Stimulated activated effector memory CD8-positive, alpha-beta T cell treated with anti-CD3 and anti-CD28 coated beads, Interleukin-12 subunit alpha, Interleukin-12 subunit beta, amount 100 ng/mL, for 72 hours (primary cell): Measurements from ENCODE around the gene LSM4.
"Not testable (repeated sequence)": the region's sequence is repeated elsewhere in the genome, so short reads cannot be mapped to it uniquely, and the experiment has no call there.

Experiments used
- ATAC-seq: fragments of 150-1000 bp; cut with Tn5 transposase; 2 replicates; pipeline ENCODE4 v1.10.0; 2021
- DNase-seq, 2 donors: peaks; one replicate each; pipeline ENCODE4 v3.0.0; 2021 to 2022; ENCODE audit warnings: low spot score in 2 of 2
- H3K27ac Mint-ChIP-seq: one replicate; pipeline ENCODE4 v1.8.0; 2022; ENCODE audit warnings: mild to moderate bottlenecking, mixed read lengths
- H3K36me3 Mint-ChIP-seq: one replicate; pipeline ENCODE4 v1.8.0; 2022; ENCODE audit warnings: mild to moderate bottlenecking, mixed read lengths
- H3K4me1 Mint-ChIP-seq: one replicate; pipeline ENCODE4 v1.8.0; 2022; ENCODE audit warnings: mixed read lengths
- H3K4me3 Mint-ChIP-seq: one replicate; pipeline ENCODE4 v1.8.0; 2022; ENCODE audit warnings: mild to moderate bottlenecking, mixed read lengths
- H3K9me3 Mint-ChIP-seq: one replicate; pipeline ENCODE4 v1.8.0; 2022; ENCODE audit warnings: mixed read lengths

Gene LSM4

DNA sequence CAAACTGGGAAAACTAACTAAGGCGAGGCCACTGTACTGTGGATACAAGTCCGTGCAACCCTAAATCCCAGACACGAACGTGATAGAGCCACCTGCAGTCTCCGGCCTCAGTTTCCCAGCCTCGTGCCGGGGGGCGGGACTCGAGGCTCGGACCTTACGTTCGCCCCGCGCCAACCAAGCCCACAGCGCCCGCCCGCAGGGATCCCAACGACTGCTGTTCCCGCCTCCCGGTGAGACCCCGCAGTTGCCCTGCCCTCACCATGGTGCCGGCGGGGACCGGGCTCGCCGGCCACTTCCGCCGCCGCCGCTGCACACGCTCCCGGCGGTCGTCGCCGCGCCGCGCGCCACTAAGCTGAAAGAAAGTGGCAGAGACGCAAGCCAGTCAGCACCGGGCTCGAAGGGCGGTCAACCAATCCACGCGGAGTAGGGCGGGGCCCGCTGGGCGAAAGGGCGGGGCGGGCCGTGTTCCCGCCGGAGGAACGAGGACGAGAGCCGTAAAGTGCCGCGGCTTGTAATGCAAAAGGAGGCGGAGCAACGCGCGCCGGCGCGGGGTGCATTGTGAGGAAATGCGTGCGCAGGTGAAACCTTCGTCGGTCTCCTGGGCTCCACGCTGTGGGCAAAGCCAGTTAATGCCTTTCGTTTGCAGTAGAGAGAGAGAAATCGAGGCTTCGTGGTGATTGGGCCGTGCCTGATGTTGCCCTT, at the start of gene LSM4:
TSS of gene LSM4 (minus strand) at position 318 of the 702 bp plus-strand sequence. CDS start at position 262, 56 bp downstream.
- ATAC-seq (peak; percentile 97), DNase-seq (peak; percentile 96 to 99)
- no peaks in the 10 kb centered on the region for H3K9me3 Mint-ChIP-seq
- peak within 1 kb of the TSS; percentile 90 for H3K4me3 Mint-ChIP-seq
- H3K4me1 Mint-ChIP-seq = peaks cover 55% of the 10 kb centered on the region
- H3K36me3 Mint-ChIP-seq = peaks cover 53% of the 10 kb centered on the region
- peak within 1 kb of the TSS; percentile 94 for H3K27ac Mint-ChIP-seq

- no peak overlapping the region for H3K4me3 Mint-ChIP-seq
- ATAC-seq (no peak), DNase-seq (no peak)
- no peaks in the 10 kb centered on the region for H3K9me3 Mint-ChIP-seq
- H3K36me3 Mint-ChIP-seq = peaks cover 21% of the 10 kb centered on the region
- peaks cover 4% of the 10 kb centered on the region for H3K4me1 Mint-ChIP-seq
- H3K27ac Mint-ChIP-seq = no peak overlapping the region
Measured at GRCh38 chr19:18368504-18369222, 45.8 kb upstream of the LSM4 start.

DNA sequence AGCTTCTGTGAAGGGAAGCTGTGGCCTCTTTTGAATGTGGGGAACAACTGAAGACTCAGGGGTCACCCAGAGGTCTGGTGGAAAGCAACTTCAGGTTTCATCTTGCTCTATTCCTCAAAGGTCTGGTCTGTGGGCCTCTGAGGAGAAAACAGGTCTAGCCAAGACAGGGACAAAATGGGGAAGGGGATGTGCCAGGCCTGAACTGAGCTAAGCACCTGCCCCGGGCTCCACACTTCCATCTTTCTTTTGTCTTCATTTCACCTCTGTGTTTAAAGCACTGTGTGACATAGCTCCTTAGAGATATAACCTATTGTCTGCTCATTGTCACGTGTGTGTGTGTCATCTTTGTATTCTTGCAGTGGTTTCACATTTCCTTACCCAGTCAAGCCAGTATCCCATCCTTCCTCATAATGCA, 43.2 kb upstream of the LSM4 start:
- Mint-ChIP-seq H3K36me3 (peaks cover 47% of the 10 kb centered on the region), H3K4me1 (no peaks in the 10 kb centered on the region), H3K9me3 (no peaks in the 10 kb centered on the region), H3K4me3 (no peak overlapping the region), H3K27ac (no peak overlapping the region)
- ATAC-seq (no peak), DNase-seq (no peak)

- no peak overlapping the region for H3K4me3 Mint-ChIP-seq
- DNase-seq (no peak), ATAC-seq (no peak)
- H3K36me3 Mint-ChIP-seq = peaks cover 54% of the 10 kb centered on the region
- no peak overlapping the region for H3K27ac Mint-ChIP-seq
- H3K9me3 Mint-ChIP-seq = no peaks in the 10 kb centered on the region
- H3K4me1 Mint-ChIP-seq = no peaks in the 10 kb centered on the region
Measured at GRCh38 chr19:18364826-18365528, 42.1 kb upstream of the LSM4 start.

DNA sequence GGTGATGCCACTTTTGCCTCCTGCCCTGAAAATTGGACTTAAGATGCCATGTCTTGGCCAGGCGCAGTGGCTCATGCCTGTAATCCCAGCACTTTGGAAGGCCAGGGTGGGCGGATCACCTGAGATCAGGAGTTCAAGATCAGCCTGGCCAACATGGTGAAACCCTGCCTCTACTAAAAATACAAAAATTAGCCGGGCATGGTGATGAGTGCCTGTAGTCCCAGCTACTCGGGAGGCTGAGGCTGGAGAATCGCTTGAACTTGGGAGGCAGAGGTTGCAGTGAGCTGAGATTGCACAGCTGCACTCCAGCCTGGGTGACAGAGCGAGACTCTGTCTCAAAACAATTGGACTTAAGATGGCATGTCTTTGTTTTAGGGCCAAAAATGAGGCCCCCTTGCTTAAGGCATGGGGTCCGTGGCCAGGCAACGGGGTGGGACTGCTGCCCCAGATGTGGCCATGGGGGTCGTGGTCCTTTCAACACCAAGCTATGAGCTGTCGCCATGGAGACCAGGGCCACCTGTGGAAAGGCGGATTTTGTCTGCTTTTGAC, 41.5 kb upstream of the LSM4 start:
- ATAC-seq, H3K4me3 Mint-ChIP-seq, DNase-seq, H3K9me3 Mint-ChIP-seq, H3K4me1 Mint-ChIP-seq, H3K27ac Mint-ChIP-seq: not testable (repeated sequence)
- peaks cover 60% of the 10 kb centered on the region for H3K36me3 Mint-ChIP-seq

DNA sequence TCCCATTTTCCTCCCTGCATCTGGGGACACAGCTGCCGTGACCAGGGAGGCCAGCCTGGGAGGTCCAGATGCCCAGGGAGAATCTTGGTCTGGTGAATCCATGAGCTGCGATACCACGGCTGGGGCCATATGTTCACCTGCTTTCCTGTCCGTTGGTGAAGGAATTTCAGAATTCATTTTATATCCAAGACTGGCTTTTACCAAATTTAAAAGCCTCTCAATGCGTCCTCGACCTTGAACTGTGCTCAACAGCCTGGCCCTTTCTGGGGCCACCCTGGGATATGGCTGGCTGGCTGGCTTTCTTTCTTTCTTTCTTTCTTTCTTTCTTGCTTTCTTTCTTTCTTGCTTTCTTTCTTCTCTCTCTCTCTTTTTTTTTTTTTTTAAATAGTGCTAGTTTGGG, 40.9 kb upstream of the LSM4 start:
- Mint-ChIP-seq H3K4me3 (no peak overlapping the region), H3K27ac (no peak overlapping the region), H3K36me3 (peaks cover 66% of the 10 kb centered on the region), H3K4me1 (no peaks in the 10 kb centered on the region), H3K9me3 (no peaks in the 10 kb centered on the region)
- no peak for DNase-seq
- no peak for ATAC-seq

DNA sequence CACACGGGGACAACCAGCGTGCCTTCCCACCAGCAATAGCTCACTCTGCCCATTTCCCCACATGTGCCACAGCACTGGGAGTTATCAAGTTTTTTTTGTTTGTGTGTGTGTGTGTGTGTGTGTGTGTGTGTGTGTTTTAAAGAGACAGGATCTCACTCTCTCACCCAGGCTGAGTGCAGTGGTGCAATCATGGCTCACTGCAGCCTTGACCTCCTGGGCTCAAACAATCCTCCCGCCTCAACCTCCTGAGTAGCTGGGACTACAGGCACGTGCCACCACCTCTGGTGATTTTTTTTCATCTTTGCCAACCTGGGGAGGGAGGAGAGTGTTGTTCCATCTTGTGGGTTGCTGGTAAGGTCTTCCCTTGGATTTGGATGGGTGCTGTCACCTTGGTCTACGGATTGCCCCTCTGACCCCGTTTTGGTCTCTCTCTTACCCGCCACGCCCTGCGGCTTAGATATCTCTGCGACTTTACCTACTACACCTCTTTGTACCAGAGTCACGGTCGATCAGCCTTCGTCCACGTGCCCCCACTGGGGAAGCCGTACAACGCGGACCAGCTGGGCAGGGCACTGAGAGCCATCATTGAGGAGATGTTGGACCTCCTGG, 40.2 kb upstream of the LSM4 start:
- H3K36me3 Mint-ChIP-seq = peaks cover 73% of the 10 kb centered on the region
- H3K4me3 Mint-ChIP-seq = no peak overlapping the region
- H3K4me1 Mint-ChIP-seq = no peaks in the 10 kb centered on the region

DNA sequence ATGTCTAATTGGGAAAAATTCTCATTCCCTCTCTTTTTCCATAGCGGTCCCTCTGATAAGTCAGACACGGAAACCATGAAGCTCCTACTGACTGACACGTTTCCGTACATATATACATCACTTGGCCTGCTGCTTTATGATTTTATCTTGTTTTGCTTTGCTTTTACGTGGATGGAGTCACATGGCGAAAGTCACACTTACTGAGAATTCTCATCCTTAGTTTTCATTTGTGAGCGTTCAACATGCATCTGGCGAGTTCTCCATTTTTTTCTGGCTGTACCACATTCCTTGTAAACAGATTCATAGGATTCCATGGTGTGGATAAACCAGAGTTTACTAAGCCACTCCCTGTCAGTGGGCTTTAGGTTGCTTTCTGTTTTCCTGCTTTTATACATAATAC, 38.8 kb upstream of the LSM4 start:
- H3K9me3 Mint-ChIP-seq = no peaks in the 10 kb centered on the region

More for the DNA sequence above, 40.2 kb upstream of the LSM4 start:
- no peaks in the 10 kb centered on the region for H3K9me3 Mint-ChIP-seq
- no peak overlapping the region for H3K27ac Mint-ChIP-seq
- DNase-seq (no peak), ATAC-seq (no peak)

GRCh38 chr19:18357041-18357440, 34.2 kb upstream of the LSM4 start:
- ATAC-seq (no peak), DNase-seq (no peak)
- Mint-ChIP-seq H3K9me3 (no peaks in the 10 kb centered on the region), H3K4me1 (peaks cover 7% of the 10 kb centered on the region), H3K27ac (no peak overlapping the region), H3K4me3 (no peak overlapping the region), H3K36me3 (peaks cover 69% of the 10 kb centered on the region)

More for the DNA sequence above, 38.8 kb upstream of the LSM4 start:
- Mint-ChIP-seq H3K4me3 (no peak overlapping the region), H3K27ac (no peak overlapping the region), H3K4me1 (no peaks in the 10 kb centered on the region), H3K36me3 (peaks cover 77% of the 10 kb centered on the region)
- DNase-seq (no peak), ATAC-seq (no peak)

DNA sequence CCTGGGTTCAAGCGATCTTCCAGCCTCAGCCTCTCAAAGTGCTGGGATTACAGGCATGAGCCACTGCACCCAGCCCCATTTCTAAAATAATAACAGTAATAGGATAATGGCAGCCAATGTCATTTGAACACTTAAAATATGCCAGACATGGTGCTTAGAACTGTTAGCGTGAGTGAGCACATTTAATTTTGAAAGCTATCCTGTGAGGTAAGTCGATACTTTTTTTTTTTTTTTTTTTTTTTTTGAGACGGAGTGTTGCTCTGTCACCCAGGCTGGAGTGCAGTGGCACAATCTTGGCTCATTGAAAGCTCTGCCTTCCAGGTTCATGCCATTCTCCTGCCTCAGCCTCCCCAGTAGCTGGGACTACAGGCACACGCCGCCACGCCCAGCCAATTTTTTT, 31.9 kb upstream of the LSM4 start:
- not testable (repeated sequence) for H3K27ac Mint-ChIP-seq, H3K4me1 Mint-ChIP-seq, H3K4me3 Mint-ChIP-seq, H3K9me3 Mint-ChIP-seq, DNase-seq, ATAC-seq
- peaks cover 53% of the 10 kb centered on the region for H3K36me3 Mint-ChIP-seq

GRCh38 chr19:18353378-18354005, 30.6 kb upstream of the LSM4 start:
- no peak overlapping the region for H3K4me3 Mint-ChIP-seq
- H3K4me1 Mint-ChIP-seq = peaks cover 7% of the 10 kb centered on the region
- ATAC-seq = no peak
- peaks cover 46% of the 10 kb centered on the region for H3K36me3 Mint-ChIP-seq
- no peak for DNase-seq
- no peaks in the 10 kb centered on the region for H3K9me3 Mint-ChIP-seq
- no peak overlapping the region for H3K27ac Mint-ChIP-seq

DNA sequence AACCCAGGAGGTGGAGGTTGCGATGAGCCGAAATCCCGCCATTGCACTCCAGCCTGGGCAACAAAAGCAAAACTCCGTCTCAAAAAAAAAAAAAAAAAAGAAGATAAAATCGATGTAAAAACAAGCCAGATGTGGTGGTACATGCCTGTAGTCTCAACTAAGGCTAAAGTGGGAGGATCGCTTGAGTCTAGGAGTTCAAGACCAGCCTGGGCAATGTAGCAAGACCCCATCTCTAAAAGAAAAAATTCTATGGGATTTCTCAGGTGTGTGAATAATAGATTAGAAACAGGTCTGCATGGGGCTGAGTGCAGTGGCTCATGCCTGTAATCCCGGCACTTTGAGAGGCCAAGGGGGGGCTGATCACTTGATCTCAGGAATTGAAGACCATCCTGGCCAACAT, 28.7 kb upstream of the LSM4 start:
- Mint-ChIP-seq H3K9me3 (no peaks in the 10 kb centered on the region), H3K4me1 (peaks cover 23% of the 10 kb centered on the region), H3K4me3 (no peak overlapping the region), H3K27ac (no peak overlapping the region), H3K36me3 (peaks cover 44% of the 10 kb centered on the region)
- DNase-seq = no peak
- ATAC-seq = no peak

GRCh38 chr19:18350490-18350889, 27.6 kb upstream of the LSM4 start:
- peaks cover 45% of the 10 kb centered on the region for H3K36me3 Mint-ChIP-seq
- no peak overlapping the region for H3K4me3 Mint-ChIP-seq
- no peak for ATAC-seq
- H3K27ac Mint-ChIP-seq = no peak overlapping the region
- peaks cover 31% of the 10 kb centered on the region for H3K4me1 Mint-ChIP-seq
- no peak for DNase-seq
- no peaks in the 10 kb centered on the region for H3K9me3 Mint-ChIP-seq

DNA sequence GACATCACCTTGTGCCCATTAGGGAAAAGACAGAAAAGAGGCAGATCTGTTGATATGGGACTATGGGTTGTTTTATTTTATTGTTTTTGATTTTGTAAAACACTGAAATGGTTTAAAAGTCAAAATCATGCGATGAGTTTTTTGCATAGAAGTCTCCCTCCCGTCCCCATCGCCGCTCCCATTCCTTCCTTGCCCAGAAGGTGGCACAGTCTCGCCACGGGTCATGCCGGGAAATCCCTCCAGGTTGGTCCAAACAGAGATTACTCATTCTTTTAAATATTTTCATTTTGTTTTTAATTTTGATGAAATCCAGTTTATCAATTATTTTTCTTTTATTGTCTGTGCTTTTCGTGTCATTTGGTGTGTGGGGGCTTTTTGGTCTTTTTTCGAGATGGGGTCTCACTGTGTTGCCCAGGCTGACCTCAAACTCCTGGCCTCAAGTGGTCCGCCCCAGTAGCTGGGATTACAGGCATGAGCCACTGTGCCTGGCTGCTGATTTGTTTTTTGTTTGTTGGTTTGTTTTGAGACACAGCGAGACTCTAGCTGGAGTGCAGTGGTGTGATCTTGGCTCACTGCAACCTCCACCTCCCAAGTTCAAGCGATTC, 26.8 kb upstream of the LSM4 start:
- DNase-seq (no peak), ATAC-seq (no peak)
- Mint-ChIP-seq H3K4me3 (no peak overlapping the region), H3K36me3 (peaks cover 45% of the 10 kb centered on the region), H3K4me1 (peaks cover 31% of the 10 kb centered on the region), H3K27ac (no peak overlapping the region), H3K9me3 (no peaks in the 10 kb centered on the region)
